Measurements from ENCODE around the gene TAMALIN. TPM values are rescaled to one million over a fixed set of nuclear protein-coding genes. Genes with fewer than 3 reads are reported as not detected.

Gene TAMALIN
- polyA plus RNA-seq, 2 of the 4 experiments (the other 2 are of a cell fraction), result 0.30 to 0.35 TPM

DNA sequence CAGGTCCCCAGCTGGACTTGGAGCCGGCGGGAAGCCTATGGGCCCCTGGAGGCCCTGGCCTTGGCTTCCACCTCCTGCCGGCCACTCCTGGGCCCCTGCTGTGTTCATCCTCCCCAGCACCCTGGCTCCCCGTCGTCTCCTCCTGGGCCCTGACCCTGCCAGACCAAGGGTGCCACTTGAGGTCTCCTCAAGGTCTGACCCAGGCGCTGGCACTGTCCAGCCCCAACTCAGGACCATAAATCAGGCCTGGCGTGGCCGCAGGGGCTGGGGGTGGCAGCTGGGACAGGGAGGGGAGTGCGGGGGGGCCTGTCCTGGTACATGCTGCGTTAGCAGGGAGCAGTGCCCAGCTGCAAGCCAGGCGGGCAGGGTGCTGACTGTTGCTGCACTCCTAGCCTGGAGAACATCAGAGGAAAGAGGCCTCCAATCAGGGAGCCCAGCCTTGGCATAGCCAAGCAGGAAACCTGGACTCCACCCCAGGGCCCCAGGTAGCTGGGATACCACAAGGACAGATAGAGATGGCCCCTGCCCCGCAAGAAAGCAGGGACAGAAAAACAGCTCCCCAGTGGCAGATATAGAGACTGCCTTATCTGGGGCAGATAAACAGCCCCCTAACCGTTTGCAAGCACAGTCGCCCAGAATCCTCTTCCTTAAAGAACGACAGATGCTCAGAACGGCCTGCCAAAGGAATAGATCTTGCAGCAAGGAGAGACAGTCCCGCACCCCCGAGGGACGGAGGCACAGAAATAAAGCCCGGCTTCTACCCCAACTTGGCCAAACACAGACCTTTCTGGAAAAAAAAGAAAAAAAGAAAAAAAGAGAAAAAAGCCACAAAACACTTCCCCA lies 56.6 kb downstream of the TAMALIN start:
- ChIA-PET CTCF (interaction anchor here (6.2 to 42.5 kb wide), 3 partner anchors 12 to 35 kb away, joined by 25 to 1730 read pairs (median 256); partner anchors contain the start of genes NR4A1 and SMIM41), POLR2A (interaction anchor here (0.9 to 2.8 kb wide), 2 partner anchors 12 kb away, joined by 5 to 11 read pairs; partner anchors contain the start of gene NR4A1)
- TF ChIP-seq PHF8 (IDR thresholded peaks at IDR 0.05; ENCODE audit: borderline replicate concordance, low read depth) (no peak), FOSL2 (IDR thresholded peaks at IDR 0.05) (no peak), FOSL2 (CRISPR knock-in tag; IDR thresholded peaks at IDR 0.05) (no peak), ZC3H11A (IDR thresholded peaks at IDR 0.05) (no peak), RAD21 (conservative IDR thresholded peaks at IDR 0.05 in 1 of 2, IDR thresholded peaks at IDR 0.05 in 1 of 2) (no peak), KDM5A (IDR thresholded peaks at IDR 0.05) (no peak), CHD2 (IDR thresholded peaks at IDR 0.05; ENCODE audit: low read length, partially characterized antibody) (no peak), RARB (CRISPR knock-in tag; IDR thresholded peaks at IDR 0.05) (no peak), ZSCAN20 (CRISPR knock-in tag; IDR thresholded peaks at IDR 0.05) (no peak)
- TF ChIP-seq, protein P1, sequence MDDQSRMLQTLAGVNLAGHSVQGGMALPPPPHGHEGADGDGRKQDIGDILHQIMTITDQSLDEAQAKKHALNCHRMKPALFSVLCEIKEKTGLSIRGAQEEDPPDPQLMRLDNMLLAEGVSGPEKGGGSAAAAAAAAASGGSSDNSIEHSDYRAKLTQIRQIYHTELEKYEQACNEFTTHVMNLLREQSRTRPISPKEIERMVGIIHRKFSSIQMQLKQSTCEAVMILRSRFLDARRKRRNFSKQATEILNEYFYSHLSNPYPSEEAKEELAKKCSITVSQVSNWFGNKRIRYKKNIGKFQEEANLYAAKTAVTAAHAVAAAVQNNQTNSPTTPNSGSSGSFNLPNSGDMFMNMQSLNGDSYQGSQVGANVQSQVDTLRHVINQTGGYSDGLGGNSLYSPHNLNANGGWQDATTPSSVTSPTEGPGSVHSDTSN (IDR thresholded peaks at IDR 0.05), result no peak
- TF ChIP-seq, protein P2, sequence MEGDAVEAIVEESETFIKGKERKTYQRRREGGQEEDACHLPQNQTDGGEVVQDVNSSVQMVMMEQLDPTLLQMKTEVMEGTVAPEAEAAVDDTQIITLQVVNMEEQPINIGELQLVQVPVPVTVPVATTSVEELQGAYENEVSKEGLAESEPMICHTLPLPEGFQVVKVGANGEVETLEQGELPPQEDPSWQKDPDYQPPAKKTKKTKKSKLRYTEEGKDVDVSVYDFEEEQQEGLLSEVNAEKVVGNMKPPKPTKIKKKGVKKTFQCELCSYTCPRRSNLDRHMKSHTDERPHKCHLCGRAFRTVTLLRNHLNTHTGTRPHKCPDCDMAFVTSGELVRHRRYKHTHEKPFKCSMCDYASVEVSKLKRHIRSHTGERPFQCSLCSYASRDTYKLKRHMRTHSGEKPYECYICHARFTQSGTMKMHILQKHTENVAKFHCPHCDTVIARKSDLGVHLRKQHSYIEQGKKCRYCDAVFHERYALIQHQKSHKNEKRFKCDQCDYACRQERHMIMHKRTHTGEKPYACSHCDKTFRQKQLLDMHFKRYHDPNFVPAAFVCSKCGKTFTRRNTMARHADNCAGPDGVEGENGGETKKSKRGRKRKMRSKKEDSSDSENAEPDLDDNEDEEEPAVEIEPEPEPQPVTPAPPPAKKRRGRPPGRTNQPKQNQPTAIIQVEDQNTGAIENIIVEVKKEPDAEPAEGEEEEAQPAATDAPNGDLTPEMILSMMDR (IDR thresholded peaks at IDR 0.05), result no peak
- TF ChIP-seq, protein P3, sequence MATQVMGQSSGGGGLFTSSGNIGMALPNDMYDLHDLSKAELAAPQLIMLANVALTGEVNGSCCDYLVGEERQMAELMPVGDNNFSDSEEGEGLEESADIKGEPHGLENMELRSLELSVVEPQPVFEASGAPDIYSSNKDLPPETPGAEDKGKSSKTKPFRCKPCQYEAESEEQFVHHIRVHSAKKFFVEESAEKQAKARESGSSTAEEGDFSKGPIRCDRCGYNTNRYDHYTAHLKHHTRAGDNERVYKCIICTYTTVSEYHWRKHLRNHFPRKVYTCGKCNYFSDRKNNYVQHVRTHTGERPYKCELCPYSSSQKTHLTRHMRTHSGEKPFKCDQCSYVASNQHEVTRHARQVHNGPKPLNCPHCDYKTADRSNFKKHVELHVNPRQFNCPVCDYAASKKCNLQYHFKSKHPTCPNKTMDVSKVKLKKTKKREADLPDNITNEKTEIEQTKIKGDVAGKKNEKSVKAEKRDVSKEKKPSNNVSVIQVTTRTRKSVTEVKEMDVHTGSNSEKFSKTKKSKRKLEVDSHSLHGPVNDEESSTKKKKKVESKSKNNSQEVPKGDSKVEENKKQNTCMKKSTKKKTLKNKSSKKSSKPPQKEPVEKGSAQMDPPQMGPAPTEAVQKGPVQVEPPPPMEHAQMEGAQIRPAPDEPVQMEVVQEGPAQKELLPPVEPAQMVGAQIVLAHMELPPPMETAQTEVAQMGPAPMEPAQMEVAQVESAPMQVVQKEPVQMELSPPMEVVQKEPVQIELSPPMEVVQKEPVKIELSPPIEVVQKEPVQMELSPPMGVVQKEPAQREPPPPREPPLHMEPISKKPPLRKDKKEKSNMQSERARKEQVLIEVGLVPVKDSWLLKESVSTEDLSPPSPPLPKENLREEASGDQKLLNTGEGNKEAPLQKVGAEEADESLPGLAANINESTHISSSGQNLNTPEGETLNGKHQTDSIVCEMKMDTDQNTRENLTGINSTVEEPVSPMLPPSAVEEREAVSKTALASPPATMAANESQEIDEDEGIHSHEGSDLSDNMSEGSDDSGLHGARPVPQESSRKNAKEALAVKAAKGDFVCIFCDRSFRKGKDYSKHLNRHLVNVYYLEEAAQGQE (IDR thresholded peaks at IDR 0.05), result no peak
- WGBS (ENCODE audit: missing lambda C conversion rate), result 90% methylated on average over 14 of the region's 20 CpGs
- peaks cover 16% of the 10 kb centered on the region for H3K4me1 ChIP-seq
- H3K9me3 ChIP-seq, result no peaks in the 10 kb centered on the region
- DNase-seq (ENCODE audit: low read depth in 1 of 2, low spot score in 1 of 2), result no peak
- no peak overlapping the region for H3K4me3 ChIP-seq
- ATAC-seq, result peak in 1 of 2 experiments; percentile 0; a peak in 2 of 6 replicates
- H3K4me2 ChIP-seq, result peak overlapping the region; percentile 52
- no peak for FAIRE-seq
- peak overlapping the region; percentile 53 to 81; a peak in 5 of 6 replicates for H3K27ac ChIP-seq

DNA sequence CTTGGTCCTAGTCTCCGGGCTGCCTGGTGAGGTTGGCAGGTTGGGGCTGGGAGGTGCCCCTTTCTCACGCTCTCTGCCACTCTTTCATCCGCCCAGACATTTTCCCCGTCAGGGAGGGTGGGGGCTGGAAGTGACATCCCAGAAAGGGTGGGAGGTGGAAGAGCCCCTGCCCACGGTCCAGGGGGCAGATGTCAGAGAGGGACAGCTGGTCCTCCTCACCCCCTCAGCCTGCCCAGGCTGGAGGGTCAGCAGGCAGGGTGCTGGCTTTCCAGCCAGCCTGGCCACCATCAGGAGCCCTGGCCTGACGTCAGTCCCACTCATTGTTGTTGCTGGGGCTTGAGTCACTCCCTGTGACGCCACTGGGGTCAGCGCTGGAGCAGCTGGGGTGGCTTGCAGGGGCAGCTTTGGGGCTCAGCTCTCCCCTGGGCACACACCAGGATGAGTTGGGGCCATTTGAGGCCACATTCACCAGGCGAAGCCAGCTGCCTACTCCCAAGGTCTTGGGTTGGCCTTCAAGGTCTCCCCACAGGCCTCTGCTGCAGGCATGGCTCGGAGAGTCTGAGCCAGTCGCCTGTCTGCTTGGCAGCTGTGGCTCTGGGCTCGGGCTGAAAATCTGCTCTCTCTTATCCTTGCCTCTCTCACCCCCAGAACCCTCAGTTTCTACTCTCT lies 57.4 kb downstream of the TAMALIN start:
- FAIRE-seq (no peak), ATAC-seq (0 out of 6 replicates have a peak, but pooled peaks of 1 of the 2 experiments have one; percentile 0), DNase-seq (ENCODE audit: low read depth in 1 of 2, low spot score in 1 of 2) (peak in 1 of 2 experiments; percentile 70)
- 62% methylated on average over 12 of the region's 12 CpGs for WGBS (ENCODE audit: missing lambda C conversion rate)
- Histone ChIP-seq H3K27ac (peak overlapping the region; percentile 53 to 81; a peak in 5 of 6 replicates), H3K9me3 (no peaks in the 10 kb centered on the region), H3K4me1 (peaks cover 16% of the 10 kb centered on the region), H3K4me3 (no peak overlapping the region), H3K4me2 (peak overlapping the region; percentile 52)
- ChIA-PET POLR2A (interaction anchor here (2.8 kb wide), 1 partner anchor 13 kb away, joined by 11 read pairs; the partner anchor contains the start of gene NR4A1), CTCF (interaction anchor here (6.2 to 42.5 kb wide), 3 partner anchors 13 to 36 kb away, joined by 25 to 1730 read pairs (median 256); partner anchors contain the start of genes NR4A1 and SMIM41)
- TF ChIP-seq KDM1A (IDR thresholded peaks at IDR 0.05; ENCODE audit: low read depth) (no peak), FOSL2 (IDR thresholded peaks at IDR 0.05) (no peak), FOSL2 (CRISPR knock-in tag; IDR thresholded peaks at IDR 0.05) (peak; percentile 59)

Small RNAs within 50 kb of the gene (small RNA-seq; reads per million reads assigned to genes)
- gene RNU6-574P, result 0 to 8.1 (median 0) reads per million in 6 experiments

Other genes starting within 250 kb of the TAMALIN start
- gene FIGNL2, start 158.2 kb upstream of the TAMALIN start, polyA plus RNA-seq (2011; rRNA removed), result 0.22 and 0.26 TPM in 2 replicates
- 0.36 to 0.46 TPM (median 0.38 TPM) in 3 replicates for gene FIGNL2, start 158.2 kb upstream of the TAMALIN start, polyA plus RNA-seq (2017; fragmentation: RNase III; extraction: RNeasy Plus Mini Kit Qiagen cat#74134 plus additional on column Dnase treatment)
- not detected in 2 replicates for gene ANKRD33, start 118.8 kb upstream of the TAMALIN start, polyA plus RNA-seq (2011; rRNA removed)
- not detected in 3 replicates for gene ANKRD33, start 118.8 kb upstream of the TAMALIN start, polyA plus RNA-seq (2017; fragmentation: RNase III; extraction: RNeasy Plus Mini Kit Qiagen cat#74134 plus additional on column Dnase treatment)
- gene ACVRL1, start 99.4 kb upstream of the TAMALIN start, polyA plus RNA-seq (2011; rRNA removed), result 0.03 and 0.22 TPM in 2 replicates
- gene ACVRL1, start 99.4 kb upstream of the TAMALIN start, polyA plus RNA-seq (2017; fragmentation: RNase III; extraction: RNeasy Plus Mini Kit Qiagen cat#74134 plus additional on column Dnase treatment), result 0.05 TPM in 1 of 3 replicates, not detected in the others
- gene ACVR1B, start 55.2 kb upstream of the TAMALIN start, polyA plus RNA-seq (2011; rRNA removed), result 18.4 and 20.1 TPM in 2 replicates
- gene ACVR1B, start 55.2 kb upstream of the TAMALIN start, polyA plus RNA-seq (2017; fragmentation: RNase III; extraction: RNeasy Plus Mini Kit Qiagen cat#74134 plus additional on column Dnase treatment), result 13.2 to 15.2 TPM (median 14.6 TPM) in 3 replicates
- 81.3 and 89.6 TPM in 2 replicates for gene NR4A1, start 44.5 kb downstream of the TAMALIN start, polyA plus RNA-seq (2011; rRNA removed)
- 24.7 to 39.6 TPM (median 28.7 TPM) in 3 replicates for gene NR4A1, start 44.5 kb downstream of the TAMALIN start, polyA plus RNA-seq (2017; fragmentation: RNase III; extraction: RNeasy Plus Mini Kit Qiagen cat#74134 plus additional on column Dnase treatment)
- gene ATG101, start 63.0 kb downstream of the TAMALIN start, polyA plus RNA-seq (2011; rRNA removed), result 124 and 141 TPM in 2 replicates
- 81.3 to 87.9 TPM (median 82.6 TPM) in 3 replicates for gene ATG101, start 63.0 kb downstream of the TAMALIN start, polyA plus RNA-seq (2017; fragmentation: RNase III; extraction: RNeasy Plus Mini Kit Qiagen cat#74134 plus additional on column Dnase treatment)
- not detected in 2 replicates for gene SMIM41, start 72.8 kb downstream of the TAMALIN start, polyA plus RNA-seq (2011; rRNA removed)
- gene SMIM41, start 72.8 kb downstream of the TAMALIN start, polyA plus RNA-seq (2017; fragmentation: RNase III; extraction: RNeasy Plus Mini Kit Qiagen cat#74134 plus additional on column Dnase treatment), result not detected in 3 replicates
- 59.8 and 63.1 TPM in 2 replicates for gene KRT80, start 185.1 kb downstream of the TAMALIN start, polyA plus RNA-seq (2011; rRNA removed)
- 38.3 to 56.4 TPM (median 46.0 TPM) in 3 replicates for gene KRT80, start 185.1 kb downstream of the TAMALIN start, polyA plus RNA-seq (2017; fragmentation: RNase III; extraction: RNeasy Plus Mini Kit Qiagen cat#74134 plus additional on column Dnase treatment)
- gene KRT7, start 226.3 kb downstream of the TAMALIN start, polyA plus RNA-seq (2011; rRNA removed), result 2,033 and 2,623 TPM in 2 replicates
- gene KRT7, start 226.3 kb downstream of the TAMALIN start, polyA plus RNA-seq (2017; fragmentation: RNase III; extraction: RNeasy Plus Mini Kit Qiagen cat#74134 plus additional on column Dnase treatment), result 3,055 to 3,652 TPM (median 3,189 TPM) in 3 replicates